Ishikawa (cell line): Measurements from ENCODE around the gene ARHGEF19.
A peak's percentile ranks its signal among the peaks of the same experiment; 100 is the strongest.

Experiments
- CEBPB ChIP-seq: IDR thresholded peaks from 2 replicates; pipeline ENCODE4 v1.6.1; 2012
- CREB1 ChIP-seq: IDR thresholded peaks from 2 replicates; pipeline ENCODE4 v1.6.1; 2012; ENCODE audit warnings: low read depth
- EGR1 ChIP-seq: IDR thresholded peaks from 2 replicates; pipeline ENCODE4 v1.6.1; 2012
- EP300 ChIP-seq: IDR thresholded peaks from 2 replicates; pipeline ENCODE4 v1.6.1; 2012; ENCODE audit warnings: borderline replicate concordance
- FOXM1 ChIP-seq: IDR thresholded peaks from 2 replicates; pipeline ENCODE4 v1.6.1; 2012; ENCODE audit warnings: low read depth, borderline replicate concordance
- MAX ChIP-seq: IDR thresholded peaks from 2 replicates; pipeline ENCODE4 v1.6.1; 2012
- NFIC ChIP-seq: IDR thresholded peaks from 2 replicates; pipeline ENCODE4 v1.6.1; 2012
- RAD21 ChIP-seq: IDR thresholded peaks from 2 replicates; pipeline ENCODE4 v1.6.1; 2012; ENCODE audit warnings: low read depth
- REST ChIP-seq: IDR thresholded peaks from 2 replicates; pipeline ENCODE4 v1.6.1; 2012; ENCODE audit warnings: low read depth, mild to moderate bottlenecking
- TAF1 ChIP-seq: IDR thresholded peaks from 2 replicates; pipeline ENCODE4 v1.6.1; 2012; ENCODE audit warnings: low read depth, mild to moderate bottlenecking
- TCF12 ChIP-seq: IDR thresholded peaks from 2 replicates; pipeline ENCODE4 v1.6.1; 2012; ENCODE audit warnings: low read depth
- TEAD4 ChIP-seq: IDR thresholded peaks from 2 replicates; pipeline ENCODE4 v1.6.1; 2012
- USF1 ChIP-seq: IDR thresholded peaks from 2 replicates; pipeline ENCODE4 v1.6.1; 2012
- YY1 ChIP-seq: IDR thresholded peaks from 2 replicates; pipeline ENCODE4 v1.6.1; 2012; ENCODE audit warnings: low read depth
- ZBTB7A ChIP-seq: IDR thresholded peaks from 2 replicates; pipeline ENCODE4 v1.6.1; 2012; ENCODE audit warnings: low read depth

The ARHGEF19 gene

GRCh38 chr1:16158993-16159831 lies 53.2 kb downstream of the ARHGEF19 start:
- no peak for TF ChIP-seq TAF1
- no peak for TF ChIP-seq EP300
- TF ChIP-seq USF1 = peak; percentile 36; the same call in 1 of the 2 replicates
- no peak for TF ChIP-seq REST
- no peak for TF ChIP-seq YY1
- no peak for TF ChIP-seq FOXM1
- TF ChIP-seq TCF12 = no peak

GRCh38 chr1:16158025-16158424 lies 54.4 kb downstream of the ARHGEF19 start:
- TF ChIP-seq EGR1 = no peak
- TF ChIP-seq TCF12 = no peak
- no peak for TF ChIP-seq CEBPB
- TF ChIP-seq TEAD4 = no peak
- TF ChIP-seq RAD21 = no peak
- no peak for TF ChIP-seq CREB1
- no peak for TF ChIP-seq FOXM1
- no peak for TF ChIP-seq ZBTB7A
- TF ChIP-seq NFIC = no peak
- no peak for TF ChIP-seq YY1
- no peak for TF ChIP-seq REST
- no peak for TF ChIP-seq TAF1
- no peak for TF ChIP-seq EP300
- no peak for TF ChIP-seq USF1
- TF ChIP-seq MAX = no peak

GRCh38 chr1:16156848-16157495 lies 55.5 kb downstream of the ARHGEF19 start:
- TF ChIP-seq EGR1 (peak; percentile 59), TCF12 (no peak)

- peak; percentile 86 for TF ChIP-seq CREB1
- peak; percentile 95 for TF ChIP-seq TEAD4
- TF ChIP-seq NFIC = peak; percentile 45; the same call in 1 of the 2 replicates
- TF ChIP-seq YY1 = peak; percentile 72
- TF ChIP-seq MAX = peak; percentile 41
- TF ChIP-seq USF1 = no peak
- peak; percentile 66; the same call in 1 of the 2 replicates for TF ChIP-seq EP300
- TF ChIP-seq RAD21 = no peak
- peak; percentile 8; the same call in 1 of the 2 replicates for TF ChIP-seq ZBTB7A
- TF ChIP-seq TAF1 = peak; percentile 93
- peak; percentile 68 for TF ChIP-seq TCF12
- TF ChIP-seq REST = no peak
- TF ChIP-seq FOXM1 = no peak
- no peak for TF ChIP-seq EGR1
- no peak; the same call in 1 of the 2 replicates for TF ChIP-seq CEBPB
These were observed 56.7 kb downstream of the ARHGEF19 start, which contains the start of gene EPHA2 for GRCh38 chr1:16155537-16156410. EPHA2 (minus strand) TSS chr1:16156069; CDS start chr1:16155932, 137 bp downstream.
